Measurements from ENCODE around the gene C1orf56. TPM values are rescaled to one million over a fixed set of nuclear protein-coding genes. Genes with fewer than 3 reads are reported as not detected.

The C1orf56 gene
- total RNA-seq, 4 donors from 2014 or later, result 3.7 to 9.8 (median 7.0) TPM

DNA sequence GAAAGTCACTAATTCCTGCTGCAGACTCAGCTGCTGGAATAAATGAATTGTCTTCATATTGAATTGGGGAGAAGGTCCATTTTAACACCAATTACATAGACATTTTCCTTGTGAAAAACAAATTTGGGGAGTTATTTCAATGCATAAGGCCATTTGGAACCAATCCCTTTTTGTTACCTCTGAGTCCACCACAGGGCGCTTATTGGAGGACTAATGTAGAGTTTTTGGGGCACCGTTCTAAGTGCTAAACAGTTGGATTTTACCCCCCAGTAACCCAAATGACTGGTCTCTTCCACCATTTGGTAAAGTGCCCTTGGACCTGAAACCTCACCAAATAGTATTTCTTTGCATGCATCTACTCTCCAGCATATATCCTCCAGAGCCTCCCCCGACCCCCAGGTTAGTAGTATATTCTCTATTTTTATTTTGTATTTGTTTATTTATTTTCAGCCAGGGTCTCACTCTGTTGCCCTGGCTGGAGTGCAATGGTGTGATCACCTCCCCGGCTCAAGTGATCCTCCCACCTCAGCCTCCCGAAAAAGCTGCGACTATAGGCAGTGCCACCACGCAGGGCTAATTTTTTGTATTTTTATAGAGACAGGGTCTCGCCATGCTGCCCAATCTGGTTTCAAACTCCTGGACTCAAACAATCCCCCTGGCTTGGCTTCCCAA lies 37.7 kb upstream of the C1orf56 start:
- no peak for ATAC-seq
- H3K36me3 ChIP-seq, result peaks cover 0 to 14% of the 10 kb centered on the region in 2 donors
- peaks cover 0 to 65% (median 18%) of the 10 kb centered on the region in 3 donors for H3K4me1 ChIP-seq
- H3K27me3 ChIP-seq, result no peaks in the 10 kb centered on the region
- TF ChIP-seq POLR2A (IDR thresholded peaks at IDR 0.05) (no peak), POLR2AphosphoS5 (IDR thresholded peaks at IDR 0.05) (no peak), EP300 (IDR thresholded peaks at IDR 0.05) (no peak)
- TF ChIP-seq, protein P1, sequence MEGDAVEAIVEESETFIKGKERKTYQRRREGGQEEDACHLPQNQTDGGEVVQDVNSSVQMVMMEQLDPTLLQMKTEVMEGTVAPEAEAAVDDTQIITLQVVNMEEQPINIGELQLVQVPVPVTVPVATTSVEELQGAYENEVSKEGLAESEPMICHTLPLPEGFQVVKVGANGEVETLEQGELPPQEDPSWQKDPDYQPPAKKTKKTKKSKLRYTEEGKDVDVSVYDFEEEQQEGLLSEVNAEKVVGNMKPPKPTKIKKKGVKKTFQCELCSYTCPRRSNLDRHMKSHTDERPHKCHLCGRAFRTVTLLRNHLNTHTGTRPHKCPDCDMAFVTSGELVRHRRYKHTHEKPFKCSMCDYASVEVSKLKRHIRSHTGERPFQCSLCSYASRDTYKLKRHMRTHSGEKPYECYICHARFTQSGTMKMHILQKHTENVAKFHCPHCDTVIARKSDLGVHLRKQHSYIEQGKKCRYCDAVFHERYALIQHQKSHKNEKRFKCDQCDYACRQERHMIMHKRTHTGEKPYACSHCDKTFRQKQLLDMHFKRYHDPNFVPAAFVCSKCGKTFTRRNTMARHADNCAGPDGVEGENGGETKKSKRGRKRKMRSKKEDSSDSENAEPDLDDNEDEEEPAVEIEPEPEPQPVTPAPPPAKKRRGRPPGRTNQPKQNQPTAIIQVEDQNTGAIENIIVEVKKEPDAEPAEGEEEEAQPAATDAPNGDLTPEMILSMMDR (IDR thresholded peaks at IDR 0.05), result no peak
- no peaks in the 10 kb centered on the region for H3K9me3 ChIP-seq
- 88 to 93% methylated on average over 2 to 8 of the region's 8 CpGs for WGBS, 2 donors (ENCODE audit: low coverage in 1 of 2)
- H3K27ac ChIP-seq, result peak overlapping the region in 3 of 4 donors; percentile 87 to 89 (median 87)
- H3K4me3 ChIP-seq, result peak overlapping the region in 1 of 2 donors; percentile 78

DNA sequence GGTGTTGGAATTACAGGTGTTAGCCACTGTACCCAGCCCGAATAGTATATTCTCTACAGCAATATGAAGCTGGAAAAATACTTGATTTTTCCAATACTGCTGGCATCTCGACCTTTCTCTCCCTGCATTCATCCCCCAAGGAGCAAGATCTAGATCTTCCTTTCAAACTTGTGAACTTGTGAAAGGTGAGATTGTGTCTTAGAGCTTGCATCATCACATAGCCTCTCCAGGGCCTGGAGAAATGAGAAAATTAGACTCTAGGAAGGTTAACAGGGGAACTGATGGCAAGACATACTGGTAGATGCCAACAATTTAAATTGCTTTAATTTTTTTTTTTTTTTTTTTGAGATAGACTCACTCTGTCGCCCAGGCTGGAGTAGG lies 37.2 kb upstream of the C1orf56 start:
- H3K9me3 ChIP-seq, result no peaks in the 10 kb centered on the region
- TF ChIP-seq EP300 (IDR thresholded peaks at IDR 0.05), result no peak
- TF ChIP-seq, protein P1 (IDR thresholded peaks at IDR 0.05), result no peak
- TF ChIP-seq POLR2AphosphoS5 (IDR thresholded peaks at IDR 0.05), result no peak
- TF ChIP-seq POLR2A (IDR thresholded peaks at IDR 0.05), result no peak
- no peak for ATAC-seq
- no peaks in the 10 kb centered on the region for H3K27me3 ChIP-seq
- WGBS, 2 donors (ENCODE audit: low coverage in 1 of 2), result 74 to 85% methylated on average over 2 to 3 of the region's 3 CpGs
- H3K4me3 ChIP-seq, result no peak overlapping the region
- H3K36me3 ChIP-seq, result peaks cover 0 to 16% of the 10 kb centered on the region in 2 donors
- H3K27ac ChIP-seq, result no peak overlapping the region
- peaks cover 0 to 59% (median 13%) of the 10 kb centered on the region in 3 donors for H3K4me1 ChIP-seq

DNA sequence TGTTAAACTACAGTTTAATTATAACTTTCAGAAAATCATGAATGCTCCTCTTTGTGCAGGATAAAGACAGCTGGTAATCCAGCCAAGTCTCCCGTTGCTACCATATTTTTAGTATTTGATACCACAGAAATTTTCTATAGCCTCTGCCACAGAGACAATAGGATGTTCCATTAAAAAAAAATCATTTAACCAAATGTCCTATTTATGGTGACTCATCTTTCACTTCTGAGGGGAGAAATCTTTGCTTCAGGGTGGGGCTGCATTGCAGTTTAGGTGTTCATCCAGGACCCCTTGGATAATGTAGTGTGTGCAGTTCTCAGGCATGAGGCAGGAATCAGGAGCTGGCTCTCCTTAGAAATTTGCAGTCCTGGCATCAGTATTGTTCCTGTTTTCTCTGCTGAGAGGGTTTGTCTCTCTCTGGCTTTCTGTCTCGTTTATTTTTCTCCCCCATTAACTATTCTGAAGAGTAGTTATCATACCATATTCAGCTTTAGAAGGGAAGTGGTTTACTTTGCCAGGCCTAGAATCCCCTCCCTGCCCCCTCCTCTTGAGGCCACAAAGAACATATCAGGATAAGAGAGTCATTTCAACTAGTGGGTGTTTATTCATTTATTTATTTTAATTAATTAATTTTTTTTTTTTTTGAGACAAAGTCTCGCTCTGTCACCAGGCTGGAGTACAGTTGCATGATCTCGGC lies 36.2 kb upstream of the C1orf56 start:
- WGBS, 2 donors (ENCODE audit: low coverage in 1 of 2), result 38 to 61% methylated on average over 2 to 4 of the region's 4 CpGs
- no peak for TF ChIP-seq POLR2AphosphoS5 (IDR thresholded peaks at IDR 0.05)
- no peak for TF ChIP-seq EP300 (IDR thresholded peaks at IDR 0.05)
- TF ChIP-seq, protein P1 (IDR thresholded peaks at IDR 0.05), result no peak
- TF ChIP-seq POLR2A (IDR thresholded peaks at IDR 0.05), result no peak
- Histone ChIP-seq H3K4me3 (no peak overlapping the region), H3K4me1 (peaks cover 0 to 53% (median 11%) of the 10 kb centered on the region in 3 donors), H3K27ac (no peak overlapping the region), H3K36me3 (peaks cover 0 to 16% of the 10 kb centered on the region in 2 donors), H3K27me3 (no peaks in the 10 kb centered on the region), H3K9me3 (no peaks in the 10 kb centered on the region)
- ATAC-seq, result no peak

DNA sequence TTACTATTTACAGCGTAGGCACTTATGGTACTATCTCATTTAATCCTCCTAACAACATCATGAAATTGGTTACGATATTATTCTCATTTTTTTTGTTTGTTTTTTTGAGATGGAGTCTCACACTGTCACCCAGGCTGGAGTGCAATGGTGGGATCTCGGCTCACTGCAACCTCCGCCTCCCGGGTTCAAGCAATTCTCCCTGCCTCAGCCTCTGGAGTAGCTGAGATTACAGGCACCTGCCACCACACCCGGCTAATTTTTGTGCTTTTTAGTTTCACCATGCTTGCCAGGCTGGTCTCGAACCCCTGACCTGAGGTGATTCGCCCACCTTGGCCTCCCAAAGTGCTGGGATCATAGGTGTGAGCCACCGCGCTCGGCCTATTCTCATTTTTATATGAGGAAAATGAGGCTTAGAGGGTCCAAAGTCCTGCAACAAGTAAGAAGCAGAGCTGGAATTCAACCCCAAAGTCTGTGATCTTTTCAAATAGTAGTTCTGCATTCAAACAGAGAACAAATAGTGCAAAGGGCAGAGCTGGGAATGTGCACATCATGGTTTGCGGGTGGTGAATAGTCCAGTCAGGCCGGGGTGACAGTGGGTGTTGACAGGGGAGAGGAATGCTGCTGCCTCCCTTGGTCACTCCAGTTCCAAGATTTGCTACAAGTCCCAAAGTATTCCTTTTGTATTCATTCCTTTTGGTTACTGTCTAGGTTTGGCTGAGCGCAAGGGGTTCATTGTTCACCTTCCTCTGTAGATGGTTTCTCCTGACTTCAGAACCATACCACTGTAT lies 34.7 kb upstream of the C1orf56 start:
- H3K4me3 ChIP-seq, result no peak overlapping the region
- no peaks in the 10 kb centered on the region for H3K27me3 ChIP-seq
- TF ChIP-seq, protein P1 (IDR thresholded peaks at IDR 0.05), result no peak
- TF ChIP-seq POLR2AphosphoS5 (IDR thresholded peaks at IDR 0.05) (no peak), POLR2A (IDR thresholded peaks at IDR 0.05) (no peak), EP300 (IDR thresholded peaks at IDR 0.05) (no peak)
- peaks cover 0 to 41% (median under 1%) of the 10 kb centered on the region in 3 donors for H3K4me1 ChIP-seq
- H3K27ac ChIP-seq, result peak overlapping the region in 1 of 4 donors; percentile 35
- ATAC-seq, result no peak
- 84% methylated on average over 4 to 10 of the region's 14 CpGs for WGBS, 2 donors (ENCODE audit: low coverage in 1 of 2)
- H3K9me3 ChIP-seq, result no peaks in the 10 kb centered on the region
- peaks cover 0 to 21% of the 10 kb centered on the region in 2 donors for H3K36me3 ChIP-seq
